SIG-M5 treated with dmso at 0.1 percent for 504 hours (cell line): ENCODE measurements around the gene CCDC88B.

Experiments
- DNase-seq: peaks from one replicate; lab custom pipeline; 2025; ENCODE audit not compliant: unreplicated experiment; lab: John Stamatoyannopoulos, UW

Gene CCDC88B

DNA sequence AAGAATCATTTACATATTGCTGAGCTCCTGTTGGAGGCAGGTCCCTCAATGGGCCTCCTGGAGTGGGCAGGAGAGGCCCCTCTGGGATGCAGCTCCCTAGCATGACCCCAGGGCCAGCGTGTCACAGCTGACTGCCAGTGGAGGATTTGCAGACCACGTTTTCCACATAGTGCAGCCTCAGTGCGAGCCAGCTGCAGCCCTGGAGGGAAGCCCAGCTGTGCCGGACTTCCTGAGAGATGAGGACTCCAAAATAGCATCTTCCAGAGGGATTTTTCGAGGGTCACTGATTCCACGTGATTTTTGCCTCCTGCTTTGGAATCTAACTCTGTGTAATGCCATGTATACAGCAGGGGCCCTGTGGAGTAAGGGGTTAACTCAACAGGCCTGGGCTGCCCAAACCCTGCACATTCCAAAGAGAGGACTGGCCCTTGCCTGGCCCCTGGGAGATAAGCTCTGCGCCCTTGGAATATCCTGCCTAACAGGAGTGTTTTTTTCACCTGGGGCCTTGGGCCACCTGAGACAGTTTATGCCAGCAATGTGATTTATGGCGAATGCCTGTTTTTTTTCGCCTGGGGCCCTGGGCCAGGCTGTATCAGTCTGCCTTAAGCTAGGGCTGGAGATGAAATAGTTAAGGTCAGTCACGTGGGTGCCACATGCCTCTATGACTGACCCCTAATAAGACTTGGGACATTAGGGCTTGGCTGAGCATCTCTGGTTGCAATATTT, 66.4 kb downstream of the CCDC88B start:
- DNase-seq, result no peak
